GM18870 (cell line): ENCODE data around the gene DBN1.

Source experiments
- ATAC-seq: cut with Tn5 transposase; IDR thresholded peaks from one replicate; pipeline ENCODE4 v1.9.1; 2021; ENCODE audit warnings: moderate library complexity; ENCODE audit not compliant: unreplicated experiment

The DBN1 gene

GRCh38 chr5:177412603-177413233 is 60.7 kb downstream of the DBN1 start:
- ATAC-seq = peak; percentile 79

GRCh38 chr5:177410575-177410974 is 62.9 kb downstream of the DBN1 start:
- no peak for ATAC-seq

GRCh38 chr5:177409043-177409801 is 64.2 kb downstream of the DBN1 start, which contains the start of gene F12:
Gene F12, minus strand, starts transcription at chr5:177409564. Its CDS starts 37 bp downstream, at chr5:177409527.
- no peak for ATAC-seq
